Gastroesophageal sphincter (tissue), 4 donors: Measurements from ENCODE around the gene ZNF503. TPM values are rescaled to one million over a fixed set of nuclear protein-coding genes. Genes with fewer than 3 reads are reported as not detected.

Experiments used
- ATAC-seq: fragments of 150-250 bp; one replicate; pipeline ENCODE4 v1.9.1; 2016; ENCODE audit warnings: mild to moderate bottlenecking, moderate library complexity
- H3K27ac ChIP-seq, 4 donors: fragments of 200-600 bp; sonication (generic) in 3 of 4; 1 replicate in 3 of 4; 2 replicates in 1 of 4; pipeline ENCODE4 v1.5.1; 2016 to 2019
- H3K27me3 ChIP-seq: fragments of 200-600 bp; sonication (generic); one replicate; pipeline ENCODE4 v1.5.1; 2019
- H3K36me3 ChIP-seq, 2 donors: fragments of 200-600 bp; sonication (generic); one replicate each; pipeline ENCODE4 v1.5.1; 2019; ENCODE audit warnings: control low read depth in 1 of 2
- H3K4me1 ChIP-seq, 3 donors: fragments of 200-600 bp; sonication (generic); 1 replicate in 2 of 3; 2 replicates in 1 of 3; pipeline ENCODE4 v1.5.1; 2016 to 2019; ENCODE audit warnings: control low read depth in 2 of 3
- H3K4me3 ChIP-seq, 2 donors: fragments of 200-600 bp; sonication (generic); one replicate each; pipeline ENCODE4 v1.5.1; 2019; ENCODE audit warnings: mild to moderate bottlenecking in 1 of 2, moderate library complexity in 1 of 2
- H3K9me3 ChIP-seq, 3 donors: fragments of 200-600 bp; sonication (generic); one replicate each; pipeline ENCODE4 v1.5.1; 2017 to 2019; ENCODE audit warnings: control low read depth in 2 of 3
- EP300 ChIP-seq: sonication (generic); formaldehyde crosslinking; IDR thresholded peaks from one replicate; pipeline ENCODE4 v1.6.1; 2017; ENCODE audit warnings: antibody characterized with exemption, mild to moderate bottlenecking
- POLR2A ChIP-seq, 2 donors: fragments of 450-650 bp; IDR thresholded peaks; one replicate each; pipeline ENCODE4 v1.6.1; 2017; ENCODE audit warnings: antibody characterized with exemption in 2 of 2, mild to moderate bottlenecking in 2 of 2, moderate library complexity in 1 of 2
- POLR2AphosphoS5 ChIP-seq: sonication (generic); formaldehyde crosslinking; IDR thresholded peaks from one replicate; pipeline ENCODE4 v1.6.1; 2017; ENCODE audit warnings: antibody characterized with exemption
- WGBS, 2 donors: methylation state at CpG; one replicate each; pipeline ENCODE4 v1.1.5; 2018; ENCODE audit warnings: low coverage in 1 of 2; 5-methylcytosine and 5-hydroxymethylcytosine counted together
- total RNA-seq, 4 donors: library from RNA; depleted of rRNA; stranded (reverse); fragments of >200 nt; gene quantifications; one replicate each; pipeline ENCODE4 v1.1.0, GENCODE V29; 2016
- TF ChIP-seq, protein P1 (sequence below), 4 experiments: fragments of 200-600 bp in 2 of 4; fragments of 450-650 bp in 2 of 4; sonication (generic) in 1 of 4; IDR thresholded peaks; one replicate each; pipeline ENCODE4 v1.5.1; 2017 to 2019; ENCODE audit warnings: antibody characterized with exemption in 4 of 4, mild to moderate bottlenecking in 2 of 4, moderate library complexity in 2 of 4

Gene ZNF503
- total RNA-seq, 4 donors from 2014 or later, result 27.3 to 83.7 (median 43.4) TPM

DNA sequence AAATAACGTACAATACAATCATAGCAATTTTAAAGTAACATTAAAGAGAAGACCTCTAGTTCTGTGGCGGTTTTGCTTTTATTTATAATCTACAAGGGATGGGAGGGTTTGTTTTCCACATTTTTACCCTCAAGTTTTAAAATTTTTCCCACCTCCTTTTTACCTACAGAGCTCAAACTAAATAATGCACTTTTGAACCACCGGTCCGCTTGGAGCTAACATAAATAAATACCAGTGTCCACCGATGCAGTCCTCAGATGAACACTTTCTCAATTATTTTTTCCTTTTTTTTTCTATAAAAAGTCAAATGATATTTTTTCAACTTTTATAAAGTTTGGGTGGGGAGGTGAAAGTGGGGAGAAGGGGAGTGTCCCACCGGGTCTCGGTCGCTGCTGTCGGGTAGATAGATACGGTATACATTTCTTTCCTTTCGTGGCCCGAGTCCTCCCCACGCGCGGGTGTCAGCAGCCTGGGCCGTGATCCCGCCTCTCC, 3.3 kb downstream of the ZNF503 start:
- 32 to 36% methylated on average over 10 to 11 of the region's 17 CpGs for WGBS, 2 donors
- Histone ChIP-seq H3K4me3 (peak overlapping the region; percentile 62 to 100), H3K27ac (peak overlapping the region; percentile 97 to 100 (median 100)), H3K27me3 (no peaks in the 10 kb centered on the region), H3K36me3 (peaks cover 0 to 20% of the 10 kb centered on the region in 2 donors), H3K4me1 (peaks cover 0 to 37% (median 6%) of the 10 kb centered on the region in 3 donors), H3K9me3 (no peaks in the 10 kb centered on the region)
- no peak for ATAC-seq
- TF ChIP-seq POLR2AphosphoS5, result no peak
- TF ChIP-seq, protein P1, sequence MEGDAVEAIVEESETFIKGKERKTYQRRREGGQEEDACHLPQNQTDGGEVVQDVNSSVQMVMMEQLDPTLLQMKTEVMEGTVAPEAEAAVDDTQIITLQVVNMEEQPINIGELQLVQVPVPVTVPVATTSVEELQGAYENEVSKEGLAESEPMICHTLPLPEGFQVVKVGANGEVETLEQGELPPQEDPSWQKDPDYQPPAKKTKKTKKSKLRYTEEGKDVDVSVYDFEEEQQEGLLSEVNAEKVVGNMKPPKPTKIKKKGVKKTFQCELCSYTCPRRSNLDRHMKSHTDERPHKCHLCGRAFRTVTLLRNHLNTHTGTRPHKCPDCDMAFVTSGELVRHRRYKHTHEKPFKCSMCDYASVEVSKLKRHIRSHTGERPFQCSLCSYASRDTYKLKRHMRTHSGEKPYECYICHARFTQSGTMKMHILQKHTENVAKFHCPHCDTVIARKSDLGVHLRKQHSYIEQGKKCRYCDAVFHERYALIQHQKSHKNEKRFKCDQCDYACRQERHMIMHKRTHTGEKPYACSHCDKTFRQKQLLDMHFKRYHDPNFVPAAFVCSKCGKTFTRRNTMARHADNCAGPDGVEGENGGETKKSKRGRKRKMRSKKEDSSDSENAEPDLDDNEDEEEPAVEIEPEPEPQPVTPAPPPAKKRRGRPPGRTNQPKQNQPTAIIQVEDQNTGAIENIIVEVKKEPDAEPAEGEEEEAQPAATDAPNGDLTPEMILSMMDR (IDR thresholded peaks at IDR 0.05), result no peak
- TF ChIP-seq POLR2A (IDR thresholded peaks at IDR 0.05), result no peak
- TF ChIP-seq EP300, result no peak

DNA sequence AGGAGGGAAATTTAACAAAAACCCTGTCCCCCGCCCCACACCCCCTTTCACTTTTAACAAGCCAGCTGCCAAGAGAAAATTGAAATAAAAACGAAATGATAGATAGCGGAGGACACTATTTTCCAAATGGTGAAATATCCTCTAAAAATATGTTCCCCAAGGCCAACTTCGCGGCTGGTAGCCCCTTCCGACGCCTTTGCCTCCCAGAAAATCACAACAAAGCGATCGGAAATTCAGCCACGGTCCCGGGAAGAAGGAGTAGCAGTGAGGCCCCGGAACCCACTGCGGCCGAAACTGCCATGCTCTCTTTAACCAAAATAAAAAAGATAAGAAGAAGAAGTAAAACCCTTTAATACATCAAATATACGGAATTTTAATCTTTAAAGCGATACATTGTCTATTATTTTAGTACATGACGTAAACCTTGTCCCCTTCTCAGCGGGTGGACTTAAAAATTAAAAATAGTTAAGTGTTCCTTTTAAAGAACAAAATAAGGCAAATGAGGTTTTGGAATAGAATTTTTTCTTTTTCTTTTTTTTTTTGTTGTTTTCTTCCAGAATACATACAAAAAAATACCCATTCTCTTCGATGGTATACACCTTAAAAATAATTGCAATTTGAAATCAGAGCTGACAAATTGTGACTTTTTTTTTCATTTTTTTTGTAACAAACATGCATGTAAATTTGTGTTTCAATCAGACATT, 3.9 kb downstream of the ZNF503 start:
- H3K9me3 ChIP-seq, result no peaks in the 10 kb centered on the region
- 23 to 39% methylated on average over 13 to 15 of the region's 19 CpGs for WGBS, 2 donors
- peak; percentile 2 for TF ChIP-seq POLR2AphosphoS5
- TF ChIP-seq, protein P1 (IDR thresholded peaks at IDR 0.05), result no peak
- H3K4me3 ChIP-seq, result peak overlapping the region; percentile 62 to 100
- peaks cover 0 to 25% of the 10 kb centered on the region in 2 donors for H3K36me3 ChIP-seq
- no peaks in the 10 kb centered on the region for H3K27me3 ChIP-seq
- peaks cover 0 to 37% (median 6%) of the 10 kb centered on the region in 3 donors for H3K4me1 ChIP-seq
- H3K27ac ChIP-seq, result peak overlapping the region; percentile 97 to 100 (median 100)
- no peak for ATAC-seq

DNA sequence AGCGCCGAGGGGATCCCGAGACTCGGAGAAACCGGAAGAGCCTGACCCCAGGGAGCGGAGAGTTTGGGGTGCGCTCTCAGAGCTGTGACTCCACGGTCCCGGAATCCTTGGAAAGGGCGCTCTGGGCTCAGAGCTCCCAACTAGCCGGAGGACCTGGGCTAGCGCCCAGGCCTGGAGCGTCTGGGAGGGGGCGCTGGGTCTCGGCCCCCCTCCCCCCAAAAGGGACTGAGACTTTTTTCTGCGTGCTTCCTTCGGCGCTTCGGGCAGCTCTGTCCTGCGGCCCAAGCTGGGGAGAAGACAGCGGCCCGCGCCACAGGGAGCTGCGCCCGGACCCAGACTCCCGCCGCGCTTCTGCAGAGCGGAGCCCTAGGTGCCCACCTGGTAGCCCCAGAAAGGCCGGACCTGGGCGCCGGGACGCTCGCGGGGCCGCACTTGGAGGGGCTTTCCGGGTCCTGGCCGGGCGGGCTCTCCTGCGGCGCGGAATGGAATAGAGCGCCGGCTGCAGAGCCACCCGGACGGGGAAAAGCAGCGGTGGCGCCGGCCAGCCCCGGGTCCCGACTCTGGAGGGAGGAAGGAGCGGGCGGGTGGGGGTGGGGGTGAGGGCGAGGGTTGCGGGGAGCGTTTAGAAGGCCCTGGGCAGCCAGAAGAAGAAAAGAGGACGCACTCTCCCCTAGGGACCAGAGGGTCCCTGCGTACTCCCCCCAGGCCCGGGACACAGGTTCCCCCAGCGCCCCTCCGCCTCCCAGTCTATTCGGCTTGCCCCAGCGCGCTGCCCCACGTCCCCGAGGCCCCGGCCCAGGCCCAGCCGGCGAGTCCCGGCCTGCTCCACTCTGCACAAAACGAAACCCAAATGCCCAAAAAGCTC, 4.7 kb downstream of the ZNF503 start:
- H3K27ac ChIP-seq, result peak overlapping the region; percentile 92 to 100 (median 98)
- 0 to 34% methylated on average over 3 to 6 of the region's 71 CpGs for WGBS, 2 donors
- ATAC-seq, result peak; percentile 3
- H3K36me3 ChIP-seq, result peaks cover 0 to 31% of the 10 kb centered on the region in 2 donors
- peak overlapping the region; percentile 62 to 100 for H3K4me3 ChIP-seq
- TF ChIP-seq EP300 (no peak), POLR2AphosphoS5 (no peak), POLR2A (IDR thresholded peaks at IDR 0.05) (peak in 1 of 2 donors; percentile 22)
- TF ChIP-seq, protein P1 (IDR thresholded peaks at IDR 0.05), result no peak
- H3K4me1 ChIP-seq, result peaks cover 0 to 37% (median 6%) of the 10 kb centered on the region in 3 donors
- no peaks in the 10 kb centered on the region for H3K27me3 ChIP-seq
- no peaks in the 10 kb centered on the region for H3K9me3 ChIP-seq

DNA sequence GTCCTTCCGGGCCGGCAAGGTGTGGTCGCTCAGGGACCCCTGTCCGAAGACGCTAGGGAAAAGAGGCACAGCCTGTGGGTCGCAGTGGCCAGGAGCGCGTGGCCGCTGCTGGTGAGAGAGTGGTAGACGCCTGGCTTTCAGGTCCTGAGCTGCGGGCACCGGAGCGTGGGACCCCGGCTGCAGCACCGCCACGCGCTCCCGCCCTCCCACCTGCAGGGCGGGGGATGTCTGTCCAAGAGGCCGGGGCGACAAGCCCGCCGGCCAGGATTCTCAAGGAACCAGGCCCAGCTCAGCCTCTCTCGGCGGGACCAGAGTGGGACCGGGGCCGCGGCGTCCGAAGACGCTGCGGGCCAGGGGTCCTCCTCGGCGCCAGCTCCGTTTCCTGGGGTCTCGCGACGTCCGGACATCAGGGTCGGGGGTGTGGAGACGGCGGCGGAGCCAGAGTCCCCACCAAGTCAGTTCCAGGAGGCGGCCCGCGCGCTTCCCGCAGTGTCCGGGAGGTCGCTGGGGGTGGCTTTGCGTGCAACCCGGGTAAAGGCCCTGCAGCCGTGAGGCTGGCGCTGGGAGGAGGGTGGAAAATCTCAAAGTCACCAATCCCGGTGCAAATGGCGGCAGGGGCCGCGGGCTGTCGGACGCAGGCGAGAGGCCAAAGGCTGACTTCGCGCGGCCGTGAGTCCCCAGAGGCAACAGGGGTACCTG, 5.5 kb downstream of the ZNF503 start:
- WGBS, 2 donors, result 10% methylated on average over 4 of the region's 65 CpGs; no CpG with 5 or more reads in 1 of the 2 donors
- H3K9me3 ChIP-seq, result no peaks in the 10 kb centered on the region
- peak overlapping the region; percentile 62 to 100 for H3K4me3 ChIP-seq
- TF ChIP-seq POLR2AphosphoS5, result peak; percentile 3
- TF ChIP-seq POLR2A (IDR thresholded peaks at IDR 0.05), result peak in 1 of 2 donors; percentile 5
- TF ChIP-seq, protein P1 (IDR thresholded peaks at IDR 0.05), result no peak
- peak overlapping the region; percentile 92 to 100 (median 98) for H3K27ac ChIP-seq
- H3K27me3 ChIP-seq, result no peaks in the 10 kb centered on the region
- peaks cover 0 to 33% of the 10 kb centered on the region in 2 donors for H3K36me3 ChIP-seq
- H3K4me1 ChIP-seq, result peaks cover 0 to 37% (median 6%) of the 10 kb centered on the region in 3 donors
- no peak for ATAC-seq
